SKM-1 (cell line): Measurements from ENCODE around the gene TSR1.

Experiments used
- DNase-seq: peaks from one replicate; lab custom pipeline; 2025; ENCODE audit not compliant: unreplicated experiment; lab: John Stamatoyannopoulos, UW

The TSR1 gene

DNA sequence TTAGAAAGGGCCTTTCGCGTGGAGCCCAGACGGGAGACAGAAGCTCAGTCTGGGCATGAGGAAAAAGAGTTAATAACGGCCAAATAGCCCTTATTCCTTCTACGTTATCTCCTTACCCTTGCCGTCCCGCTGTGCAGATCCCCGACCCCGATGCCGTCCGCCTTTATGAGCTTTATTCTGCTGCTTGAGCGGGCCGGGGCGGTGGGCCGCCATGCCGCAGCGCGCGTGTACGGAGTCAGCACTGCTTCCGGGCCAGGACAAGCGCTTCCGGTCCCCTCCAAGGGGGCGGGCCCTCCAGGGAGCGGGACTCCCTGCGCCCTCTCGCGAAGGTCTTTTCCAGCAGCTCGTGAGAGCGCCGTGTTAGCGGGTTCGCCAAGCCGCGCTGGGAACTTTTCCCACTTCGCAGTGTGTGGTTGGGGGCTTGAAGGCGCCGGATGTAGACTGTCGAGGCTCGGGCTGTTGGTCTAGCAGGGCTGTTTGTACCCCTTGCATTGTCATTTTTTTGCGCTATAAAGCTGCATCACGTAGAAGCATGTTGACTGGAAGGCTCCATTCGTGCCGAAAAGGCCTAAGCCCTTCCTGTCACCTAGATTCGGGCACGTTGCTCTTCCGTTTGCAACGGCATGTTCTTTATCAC lies at the start of gene TSR1:
TSR1 (minus strand) TSS at position 243 of the 637 bp plus-strand sequence; CDS start at position 213, 30 bp downstream.
- DNase-seq = peak; percentile 34

DNA sequence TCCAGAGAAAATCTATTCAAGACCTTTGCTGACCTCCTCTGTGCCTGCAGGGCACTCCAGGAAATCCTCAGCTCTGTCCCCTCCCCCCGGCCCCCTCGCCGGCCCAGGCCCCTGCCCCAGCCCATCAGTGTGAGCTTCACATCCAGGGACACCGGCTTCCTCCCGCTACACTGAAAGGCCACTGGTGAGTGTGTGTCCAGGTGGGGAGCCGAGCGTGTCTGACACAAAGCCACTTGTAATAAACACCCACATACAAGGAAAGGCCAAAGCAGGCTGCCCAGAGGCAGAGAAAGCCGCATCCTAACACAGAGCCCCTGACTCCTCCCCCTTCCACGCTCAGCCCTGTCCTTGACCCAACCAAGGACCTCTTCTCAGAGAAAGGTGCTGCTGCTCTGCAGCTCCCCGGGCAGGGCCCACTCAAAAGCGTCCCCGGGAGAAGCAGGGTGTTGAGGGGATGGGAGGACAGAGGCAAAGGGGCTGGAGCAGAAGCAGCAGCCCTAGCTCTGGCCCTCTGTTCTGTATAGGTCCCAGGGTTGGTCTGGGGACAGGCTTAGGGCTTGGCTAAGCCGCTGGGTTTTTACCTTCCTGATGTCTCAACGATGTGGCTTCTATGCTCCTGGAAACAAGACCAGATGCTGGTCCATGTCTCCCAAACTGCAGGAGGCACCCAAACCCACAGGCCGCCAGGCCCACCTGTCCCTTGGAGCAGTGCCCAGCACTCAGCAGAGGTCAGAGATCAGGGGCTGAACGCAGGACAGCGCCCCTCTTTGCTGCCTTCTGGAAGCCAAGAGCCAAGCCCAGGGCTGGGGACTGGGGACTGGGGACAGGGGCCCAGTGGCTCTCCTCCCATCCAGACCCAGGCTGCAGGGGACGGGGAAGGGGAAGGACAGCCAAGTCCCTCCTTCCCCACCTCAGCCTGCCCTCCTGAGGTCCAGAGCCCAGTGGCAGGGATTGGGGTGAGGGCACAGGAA lies 49.3 kb upstream of the TSR1 start:
- DNase-seq = no peak

DNA sequence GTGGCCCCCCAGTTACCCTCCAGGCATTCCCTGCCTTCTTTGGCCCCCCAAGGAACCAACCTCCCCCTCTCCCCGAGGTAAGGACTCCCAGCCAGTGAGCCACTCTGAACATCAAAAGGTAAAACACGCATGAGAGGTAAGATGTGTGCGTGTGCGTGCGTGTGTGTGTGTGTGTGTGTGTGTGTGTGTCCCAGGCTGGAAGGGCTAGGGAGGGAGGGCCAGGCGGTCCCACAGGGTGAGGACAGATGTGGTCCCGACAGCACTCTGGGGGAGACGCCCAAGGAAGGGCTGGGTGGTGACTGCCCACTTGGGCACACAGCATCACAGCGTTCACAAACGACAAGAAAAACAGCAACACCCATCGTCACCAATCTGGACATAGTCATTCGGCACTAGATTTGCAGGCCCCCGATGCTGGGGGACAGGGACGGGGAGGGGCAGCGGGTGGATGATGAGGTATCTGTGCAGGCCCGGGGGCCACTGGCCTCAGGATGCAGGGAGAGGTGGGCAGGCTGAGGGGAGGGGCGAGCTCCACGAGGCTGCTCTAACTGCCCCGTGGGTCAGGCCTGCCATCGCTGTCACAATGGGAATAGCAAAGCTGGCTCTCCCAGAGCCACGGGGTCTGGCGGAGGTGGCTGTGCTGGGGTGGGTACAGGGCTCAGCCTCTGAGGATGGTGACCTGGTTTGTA lies 48.3 kb upstream of the TSR1 start:
- no peak for DNase-seq

DNA sequence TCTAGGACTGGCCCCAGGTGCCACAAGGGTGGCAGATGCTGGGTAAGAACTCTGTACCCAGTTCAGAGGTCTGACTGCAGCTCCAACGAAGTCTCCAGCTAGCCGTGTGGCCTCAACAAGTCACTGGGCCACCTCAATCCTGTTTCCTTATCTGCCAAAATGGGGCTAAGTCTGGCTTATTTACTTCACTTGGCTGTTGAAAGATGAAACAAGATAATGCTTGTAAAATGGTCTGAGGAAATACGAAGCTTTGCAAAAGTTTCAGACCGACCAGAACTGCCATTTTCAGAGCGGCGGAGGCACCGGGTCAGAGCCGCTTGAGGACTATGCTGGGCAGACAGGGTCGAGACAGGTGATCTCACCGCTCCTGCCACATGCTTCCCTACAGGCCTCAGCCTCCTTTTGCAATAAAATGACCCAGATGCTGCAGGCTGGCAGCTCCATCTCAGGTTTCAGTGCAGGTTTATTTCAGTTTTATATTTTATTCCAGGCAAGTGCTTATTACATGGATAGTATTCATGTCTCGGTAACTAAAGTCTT lies 47.4 kb upstream of the TSR1 start:
- no peak for DNase-seq

DNA sequence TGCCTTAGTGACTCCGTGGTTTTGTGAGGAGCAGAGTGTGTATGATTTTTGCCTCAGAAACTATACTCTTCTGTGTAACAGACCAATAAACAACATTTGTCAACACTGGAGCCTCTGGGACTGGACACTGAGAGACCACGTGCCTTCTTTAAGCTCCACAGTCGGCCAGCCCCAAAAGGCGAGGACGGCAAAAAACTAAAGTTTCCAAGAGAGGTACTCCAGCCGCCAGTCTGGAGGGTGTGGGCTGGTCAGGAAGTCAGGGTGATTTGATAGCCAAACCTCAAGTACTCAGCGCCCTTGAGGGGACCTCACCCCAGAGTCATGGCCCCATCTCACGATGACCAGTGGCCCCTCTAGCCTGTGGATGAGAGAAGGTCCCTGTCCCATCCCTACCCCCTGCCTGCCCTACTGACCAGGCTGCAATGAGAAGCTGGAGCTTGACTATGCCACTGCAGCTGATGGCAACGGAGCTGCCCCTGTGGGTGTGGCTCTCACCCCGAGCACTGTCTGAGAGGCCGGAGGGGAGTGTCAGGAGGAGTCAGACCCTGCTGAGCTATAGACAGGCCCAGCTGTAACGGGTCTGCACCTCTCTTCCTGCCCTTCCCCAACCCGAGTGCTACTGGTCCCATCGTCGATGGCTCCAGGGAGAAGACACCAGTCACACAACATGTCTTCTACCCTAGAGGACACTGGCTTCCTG lies 44.8 kb upstream of the TSR1 start:
- DNase-seq = no peak

DNA sequence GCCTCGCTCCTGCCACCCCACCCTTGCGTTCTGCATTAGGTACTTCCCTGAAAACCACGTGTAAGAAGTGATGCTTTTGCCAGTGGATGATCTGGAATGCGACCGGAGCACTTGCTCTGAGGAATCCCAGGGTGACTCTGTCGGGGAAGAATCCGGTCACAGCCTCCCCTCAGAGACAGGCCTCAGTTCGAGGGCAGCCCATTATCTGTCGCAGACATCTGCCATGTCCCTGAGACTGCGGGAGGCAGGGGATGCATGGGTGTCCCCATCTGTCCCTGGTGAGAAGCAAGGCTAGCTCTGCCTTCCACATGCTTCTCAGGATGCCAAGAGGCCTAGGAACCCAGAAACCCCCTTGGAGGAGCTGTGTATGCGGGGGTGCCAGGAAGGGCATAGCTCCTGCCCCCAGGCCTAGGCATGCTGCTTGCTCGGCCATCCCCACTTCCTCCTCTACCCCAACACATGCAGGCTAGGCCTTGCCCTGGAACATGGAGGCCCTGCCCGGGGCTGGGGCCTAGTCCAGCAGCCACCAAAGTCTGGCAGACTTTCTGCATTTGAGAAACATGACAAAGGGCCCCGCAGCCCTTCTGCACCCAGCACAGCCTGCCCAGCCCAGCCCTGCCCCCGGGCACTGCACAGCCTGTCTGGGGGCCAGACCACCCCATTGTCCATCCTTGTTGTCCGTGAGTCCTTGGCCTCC lies 44.1 kb upstream of the TSR1 start:
- no peak for DNase-seq

DNA sequence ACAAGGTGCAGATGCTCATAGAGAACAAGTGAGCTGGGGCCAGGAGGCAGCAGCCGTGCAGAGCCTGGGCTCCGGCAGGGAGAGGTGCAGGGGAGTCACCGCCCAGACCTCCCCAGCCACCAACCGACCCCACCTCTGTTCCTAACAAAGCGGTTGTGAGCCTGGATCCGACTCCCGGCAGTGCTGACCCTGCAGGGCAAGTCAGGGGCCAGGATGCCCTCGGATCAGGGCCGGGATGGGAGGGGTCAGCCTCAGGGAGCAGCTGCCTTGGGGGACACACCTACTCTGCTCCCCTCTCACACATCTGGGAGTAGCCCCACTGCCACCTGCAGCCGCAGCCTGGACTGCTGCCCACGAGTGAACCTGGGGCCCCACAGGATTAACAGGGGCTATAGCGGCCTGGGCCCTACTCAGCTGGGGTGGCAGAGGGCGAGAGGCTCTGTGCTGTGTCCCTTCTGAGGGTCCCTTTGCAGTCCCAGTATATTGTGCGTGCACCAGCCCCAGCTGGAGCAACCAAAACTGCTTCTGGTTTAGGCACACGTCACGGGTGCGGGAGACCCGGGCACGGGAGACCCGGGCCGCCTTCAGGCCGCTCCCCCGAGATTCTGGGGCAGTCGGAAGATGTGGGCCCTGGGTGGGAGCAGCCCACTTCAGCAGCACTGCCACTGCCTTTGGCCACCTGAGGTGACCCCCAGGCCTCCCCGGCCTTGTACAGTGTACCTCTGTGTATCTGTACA lies 43.4 kb upstream of the TSR1 start:
- no peak for DNase-seq

DNA sequence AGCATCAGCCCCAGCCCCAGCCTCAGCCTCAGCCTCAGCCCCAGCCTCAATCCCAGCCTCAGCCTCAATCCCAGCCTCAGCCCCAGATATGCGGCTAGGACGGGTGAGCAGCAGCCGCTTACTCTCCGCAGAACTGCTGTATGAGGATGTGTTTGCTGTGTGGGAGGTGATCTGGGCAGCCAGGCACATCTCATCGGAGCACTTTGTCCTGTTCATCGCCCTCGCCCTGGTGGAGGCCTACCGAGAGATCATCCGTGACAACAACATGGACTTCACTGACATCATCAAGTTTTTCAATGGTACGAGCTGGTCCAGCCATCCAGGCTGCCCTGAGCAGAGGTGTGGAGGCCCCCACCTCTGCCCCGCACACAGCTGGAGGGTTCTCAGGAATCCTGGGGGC lies 42.6 kb upstream of the TSR1 start:
- DNase-seq = no peak

DNA sequence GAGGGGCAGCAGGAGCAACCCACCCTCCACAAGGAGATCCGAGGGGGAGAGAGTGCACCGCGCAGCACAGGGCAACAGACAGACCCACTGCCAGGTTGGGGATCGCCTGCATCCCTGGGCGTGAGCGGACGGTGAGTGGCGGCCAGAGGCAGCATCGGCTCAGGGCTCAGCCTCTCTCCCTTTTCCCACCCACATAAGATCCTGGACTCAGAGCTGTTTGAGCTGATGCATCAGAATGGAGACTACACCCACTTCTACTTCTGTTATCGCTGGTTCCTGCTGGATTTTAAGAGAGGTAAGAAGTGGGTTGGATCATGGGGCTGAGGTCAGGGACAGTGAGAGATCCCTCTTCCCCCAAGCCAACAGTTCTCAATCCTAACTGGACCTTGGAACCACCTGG lies 41.4 kb upstream of the TSR1 start:
- no peak for DNase-seq

DNA sequence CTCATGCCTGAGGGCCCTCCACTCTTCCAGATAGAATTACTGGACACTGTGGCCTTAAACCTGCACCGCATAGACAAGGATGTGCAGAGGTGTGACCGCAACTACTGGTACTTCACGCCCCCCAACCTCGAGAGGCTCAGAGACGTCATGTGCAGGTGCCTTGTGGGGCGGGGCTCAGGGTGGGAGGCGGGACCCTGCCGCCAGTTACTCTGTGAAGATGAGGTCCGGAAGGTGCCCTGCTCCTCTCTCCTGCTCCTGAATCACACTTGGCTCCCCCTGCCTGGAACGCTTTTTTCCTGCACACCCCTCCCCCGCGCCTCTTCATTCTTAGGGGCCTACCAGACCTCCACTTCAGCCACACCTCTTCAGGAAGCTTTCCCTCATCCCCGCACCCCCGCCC lies 39.9 kb upstream of the TSR1 start:
- no peak for DNase-seq

DNA sequence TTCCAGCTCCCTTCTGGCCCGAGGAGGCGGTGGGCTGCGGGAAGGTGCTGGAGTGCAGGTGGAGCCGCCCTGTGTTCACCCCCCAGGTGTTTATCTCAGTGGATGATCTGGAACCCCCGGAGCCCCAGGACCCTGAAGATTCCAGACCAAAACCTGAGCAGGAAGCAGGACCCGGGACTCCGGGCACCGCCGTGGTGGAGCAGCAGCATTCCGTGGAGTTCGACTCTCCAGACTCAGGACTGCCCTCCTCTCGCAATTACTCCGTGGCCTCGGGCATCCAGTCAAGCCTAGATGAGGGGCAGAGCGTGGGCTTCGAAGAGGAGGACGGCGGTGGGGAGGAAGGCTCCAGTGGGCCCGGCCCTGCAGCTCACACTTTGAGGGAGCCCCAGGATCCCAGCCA lies 39.1 kb upstream of the TSR1 start:
- DNase-seq = no peak

DNA sequence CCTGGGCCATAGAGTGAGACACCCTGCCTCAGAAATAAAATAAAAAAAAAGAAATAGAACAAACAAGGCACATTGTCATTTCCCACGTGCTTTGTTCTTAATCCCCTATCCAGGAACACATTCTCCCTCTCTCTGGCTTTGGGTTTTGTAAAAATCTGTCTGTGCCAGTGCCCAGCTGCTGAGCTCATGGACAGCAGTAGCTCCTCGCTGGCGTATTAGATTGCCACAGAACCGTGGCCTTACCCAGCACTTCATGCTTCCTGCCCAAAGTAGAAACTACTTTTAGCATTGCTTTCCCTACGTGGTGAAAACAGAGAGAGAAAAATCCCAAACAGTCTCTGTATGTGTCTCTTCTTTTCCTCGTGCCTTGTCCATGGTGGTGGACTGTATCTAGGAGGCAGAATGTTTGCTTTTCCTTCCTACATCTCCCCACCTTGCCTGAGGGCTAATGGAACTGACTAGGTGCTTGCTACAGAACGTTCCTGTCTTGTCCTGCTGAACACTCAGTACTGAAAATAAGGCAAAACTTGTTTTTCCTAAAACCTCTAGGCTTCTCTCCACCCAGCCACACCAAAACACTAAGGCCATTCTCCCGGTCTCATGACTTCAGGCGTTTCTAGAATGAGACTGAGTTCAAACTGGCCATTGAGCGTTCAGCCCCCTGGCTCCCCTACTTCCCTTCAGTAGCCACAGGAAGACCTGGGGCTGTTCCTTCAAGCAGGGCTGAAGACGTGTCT lies 38.5 kb upstream of the TSR1 start:
- no peak for DNase-seq

DNA sequence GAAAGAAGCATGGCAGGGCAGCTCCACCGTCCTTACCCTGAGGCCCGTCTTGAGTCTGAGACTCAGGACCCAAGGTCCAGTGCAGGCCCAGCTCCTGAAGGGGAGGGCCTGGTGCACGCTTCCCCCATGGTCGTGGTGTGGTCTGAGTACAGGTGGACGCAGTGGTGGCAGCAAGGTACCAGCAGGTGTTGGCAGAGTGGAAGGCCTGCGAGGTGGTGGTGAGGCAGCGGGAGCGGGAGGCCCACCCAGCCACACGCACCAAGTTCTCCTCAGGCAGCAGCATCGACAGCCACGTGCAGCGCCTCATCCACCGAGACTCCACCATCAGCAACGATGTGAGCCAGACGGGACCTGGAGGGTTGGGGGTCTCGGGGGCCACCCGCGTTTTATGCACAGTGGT lies 36.9 kb upstream of the TSR1 start:
- DNase-seq = no peak

DNA sequence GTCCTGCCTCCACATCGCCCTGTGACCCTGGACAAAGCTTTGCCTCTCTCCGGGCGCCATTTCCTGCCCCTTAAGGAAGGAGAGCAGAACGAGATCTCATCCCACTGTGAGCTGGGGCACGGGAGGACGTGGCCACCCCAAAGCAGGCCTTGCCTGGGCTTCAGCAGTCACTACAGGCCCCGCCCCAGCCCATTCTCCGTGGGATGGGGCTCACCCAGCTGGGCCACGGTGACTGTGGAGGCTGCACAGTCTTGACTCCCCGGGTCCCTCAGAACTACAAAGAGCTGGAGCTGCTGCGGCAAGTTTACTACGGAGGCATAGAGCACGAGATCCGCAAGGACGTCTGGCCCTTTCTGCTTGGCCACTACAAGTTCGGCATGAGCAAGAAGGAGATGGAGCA lies 36.4 kb upstream of the TSR1 start:
- DNase-seq = no peak

DNA sequence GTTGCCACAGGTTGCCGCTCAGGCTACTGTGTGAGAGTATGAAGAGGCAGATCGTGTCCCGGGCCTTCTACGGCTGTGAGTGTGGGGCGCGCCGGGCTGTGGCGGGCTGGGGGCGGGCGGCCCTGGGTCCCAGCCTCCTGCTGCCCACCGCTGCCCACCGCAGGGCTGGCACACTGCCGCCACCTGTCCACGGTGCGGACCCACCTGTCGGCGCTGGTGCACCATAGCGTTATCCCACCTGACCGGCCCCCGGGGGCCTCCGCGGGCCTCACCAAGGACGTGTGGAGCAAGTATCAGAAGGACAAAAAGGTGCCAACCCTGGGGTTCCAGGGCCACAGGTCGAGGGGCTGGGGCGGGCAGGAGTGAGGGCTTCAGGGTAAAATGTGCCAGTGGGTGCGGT lies 35.9 kb upstream of the TSR1 start:
- DNase-seq = no peak

DNA sequence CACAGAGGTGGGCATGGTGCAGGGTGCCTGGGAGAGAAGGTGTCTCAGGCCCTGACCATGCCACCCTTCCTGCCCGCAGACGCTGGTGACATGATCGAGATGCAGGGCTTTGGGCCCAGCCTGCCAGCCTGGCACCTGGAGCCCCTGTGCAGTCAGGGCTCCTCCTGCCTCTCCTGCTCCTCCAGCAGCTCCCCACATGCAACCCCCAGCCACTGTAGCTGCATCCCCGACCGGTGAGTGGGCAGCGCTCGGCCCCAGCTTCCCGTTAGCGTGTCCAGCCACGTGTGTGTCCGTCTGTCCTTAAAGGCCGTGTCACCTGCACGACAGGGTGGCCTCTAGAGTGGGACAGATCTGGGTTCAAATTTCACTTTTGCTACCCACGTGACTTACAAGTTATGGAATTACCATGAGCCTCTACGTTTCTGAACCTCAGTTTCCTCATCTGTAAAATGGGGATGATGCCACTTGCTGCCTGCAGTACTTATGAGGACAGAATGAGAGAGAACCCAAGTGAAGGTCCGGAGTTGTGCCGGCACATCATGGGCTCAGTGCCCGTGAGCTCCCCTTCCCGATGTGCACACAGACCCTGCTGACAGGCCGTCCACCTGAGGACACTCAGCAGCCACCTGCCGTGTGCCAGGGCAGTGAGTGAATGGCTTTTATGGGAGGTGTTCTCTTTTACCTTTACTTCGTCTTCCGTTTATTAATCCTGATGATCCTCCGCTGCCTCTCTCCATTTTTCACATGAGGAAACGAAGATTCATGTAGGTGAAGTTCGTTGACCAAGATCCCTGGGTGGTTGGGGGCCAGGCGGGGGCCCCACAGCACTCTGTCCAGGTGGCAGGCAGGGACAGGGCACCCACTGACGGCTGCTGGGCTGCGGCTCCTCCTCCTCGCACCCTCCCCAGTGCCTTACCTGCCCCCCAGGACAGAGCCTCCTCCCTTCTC lies 35.2 kb upstream of the TSR1 start:
- DNase-seq = no peak

DNA sequence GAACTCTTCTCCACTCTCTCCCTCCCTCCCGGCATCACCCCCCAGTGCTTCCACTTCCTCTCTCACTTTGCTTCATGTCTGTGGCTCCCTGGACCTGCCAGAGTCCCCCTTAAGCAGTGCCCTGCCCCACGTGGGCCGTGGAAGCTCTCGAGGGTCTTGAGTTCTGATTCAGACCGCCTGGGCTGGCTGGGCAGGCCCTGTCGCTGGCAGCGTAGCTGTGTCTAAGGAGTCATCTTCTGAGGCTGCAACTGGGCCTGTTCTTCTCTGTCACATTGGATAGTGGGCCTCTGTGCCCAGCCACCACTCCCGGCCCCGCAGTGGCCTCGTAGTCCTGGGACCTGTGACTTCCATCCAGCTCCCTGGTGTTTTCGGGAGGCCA lies 33.9 kb upstream of the TSR1 start:
- no peak for DNase-seq
